GM15510 (cell line): ENCODE results near the gene ZBTB16.

ENCODE experiments used
- POLR2A ChIP-seq: IDR thresholded peaks from 3 replicates; pipeline ENCODE4 v1.6.1; 2011; ENCODE audit warnings: borderline replicate concordance; ENCODE audit not compliant: insufficient read length; ENCODE audit errors: extremely low read depth

The ZBTB16 gene

DNA sequence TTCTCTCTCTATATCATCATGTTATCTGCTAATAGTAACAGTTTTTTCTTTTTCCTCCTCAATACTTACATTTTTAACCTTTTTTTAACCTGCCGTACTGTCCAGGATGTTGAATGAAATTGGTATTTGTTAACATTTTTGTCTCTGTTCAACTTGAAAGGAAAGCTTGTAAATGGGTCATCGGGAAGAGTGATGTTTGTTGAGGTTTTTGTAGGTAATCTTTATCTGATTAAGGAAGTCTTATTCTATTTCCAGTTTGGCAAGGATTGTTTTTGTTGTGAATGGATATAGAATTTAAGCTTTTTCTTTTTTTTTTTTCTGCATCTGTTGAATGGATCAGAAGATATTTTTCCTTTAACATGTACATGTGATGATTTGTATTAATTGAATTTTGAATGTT is 228.6 kb downstream of the ZBTB16 start:
- TF ChIP-seq POLR2A, result no peak

DNA sequence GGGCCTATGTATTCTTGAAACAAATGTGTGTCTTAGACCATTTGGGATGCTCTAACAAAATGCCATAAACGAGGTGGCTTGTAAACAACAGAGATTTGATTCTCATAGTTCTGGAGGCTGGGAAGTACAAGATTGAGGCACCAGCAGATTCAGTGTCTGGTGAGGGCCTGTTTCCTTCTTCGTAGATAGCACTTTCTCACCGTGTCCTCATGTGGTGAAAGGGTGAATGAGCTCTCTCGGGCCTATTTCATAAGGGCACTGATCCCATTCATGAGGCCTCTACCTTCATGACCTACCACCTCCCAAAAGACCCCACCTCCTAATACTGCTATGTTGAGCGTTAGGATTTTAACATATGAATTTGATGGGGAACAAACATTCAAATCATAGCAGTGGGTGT is 230.3 kb downstream of the ZBTB16 start:
- no peak for TF ChIP-seq POLR2A

DNA sequence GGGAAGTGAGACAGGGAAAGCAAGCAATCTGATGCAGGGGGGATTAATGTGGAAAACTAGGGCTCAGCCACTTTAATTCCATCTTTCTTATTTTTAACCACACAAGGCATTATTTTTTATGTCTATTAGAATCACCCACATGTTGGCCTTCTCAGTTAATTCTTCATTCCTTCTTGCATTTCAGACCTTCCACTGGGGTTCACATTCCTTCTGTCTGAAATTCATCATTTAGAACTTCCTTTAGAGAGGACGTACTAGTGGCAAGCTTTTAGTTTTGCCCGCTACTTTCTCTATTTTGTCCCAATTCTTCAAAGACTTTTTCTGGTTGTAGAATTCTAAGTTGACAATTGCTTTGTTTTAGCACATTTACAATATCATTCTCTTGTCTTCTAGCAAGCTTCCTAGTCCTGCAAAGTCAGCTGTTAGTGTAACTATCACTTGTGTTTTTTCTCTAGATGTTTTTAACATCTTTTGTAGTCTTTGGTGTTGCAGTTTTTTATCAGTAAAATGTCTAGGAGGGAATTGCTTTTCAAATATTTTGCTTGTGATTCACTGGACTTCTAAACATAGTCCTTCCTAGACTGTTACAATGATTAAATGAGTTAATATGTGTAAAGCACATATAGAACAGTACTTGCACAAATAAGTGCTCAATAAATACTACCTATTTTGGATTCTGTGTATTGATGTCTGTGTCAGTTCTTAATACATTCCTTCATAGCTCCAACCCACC is 231.2 kb downstream of the ZBTB16 start:
- TF ChIP-seq POLR2A, result no peak

DNA sequence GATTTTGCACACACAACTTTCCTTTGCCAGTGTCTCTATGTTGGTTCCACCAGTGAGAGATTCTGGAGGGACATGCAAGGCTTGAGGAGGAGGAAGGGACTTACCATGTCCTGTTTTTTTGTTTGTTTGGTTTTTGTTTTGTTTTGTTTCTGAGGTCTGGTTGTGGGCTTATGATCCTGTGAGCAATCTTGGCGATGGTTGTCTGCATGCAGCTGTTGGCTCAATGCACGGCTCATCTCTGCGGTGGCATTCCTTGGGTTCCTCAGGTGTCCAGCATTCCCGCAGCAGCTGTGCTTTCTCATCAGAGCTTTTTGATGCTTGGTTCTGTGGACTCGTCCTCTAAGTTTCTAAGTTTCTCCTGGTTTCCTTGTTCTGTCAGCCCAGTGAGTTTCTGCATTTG is 231.9 kb downstream of the ZBTB16 start:
- TF ChIP-seq POLR2A, result no peak

DNA sequence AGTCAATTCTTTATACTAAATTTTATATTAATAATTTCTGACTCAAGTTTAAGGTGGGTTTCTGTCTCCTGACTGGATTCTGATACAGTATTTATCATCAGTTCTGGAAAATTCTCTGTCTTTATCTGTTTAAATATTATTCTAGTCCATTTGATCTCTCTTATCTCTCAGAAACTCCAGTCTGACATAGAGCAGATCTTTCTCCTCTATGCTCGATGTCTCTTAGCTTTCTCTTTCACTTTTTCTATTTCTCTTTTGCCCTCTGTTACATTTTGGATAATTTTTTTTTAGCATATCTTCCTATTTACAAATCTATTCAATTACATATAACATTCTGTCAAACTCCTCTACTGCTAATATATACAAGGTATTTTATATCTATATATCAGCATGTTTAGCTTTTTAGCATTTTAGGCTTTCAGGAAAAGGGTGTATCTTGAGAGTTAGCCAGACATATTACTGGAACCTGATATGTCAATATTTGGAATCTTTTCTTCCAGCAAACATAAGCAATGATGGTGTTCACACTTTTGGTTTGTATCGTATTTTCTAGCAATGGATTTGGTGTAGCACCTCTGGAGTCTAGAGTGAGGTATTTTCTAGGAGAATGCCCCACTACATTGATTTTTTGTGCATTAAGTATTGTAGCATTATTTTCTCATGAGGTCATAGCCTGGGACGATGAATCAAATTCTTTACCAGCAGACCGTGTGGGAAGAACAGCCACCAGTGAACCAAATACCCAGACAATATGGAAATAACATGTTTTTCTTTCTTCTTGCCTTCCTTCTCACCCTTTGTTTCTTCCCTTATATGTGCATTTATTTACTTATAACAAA is 232.6 kb downstream of the ZBTB16 start:
- TF ChIP-seq POLR2A, result no peak

DNA sequence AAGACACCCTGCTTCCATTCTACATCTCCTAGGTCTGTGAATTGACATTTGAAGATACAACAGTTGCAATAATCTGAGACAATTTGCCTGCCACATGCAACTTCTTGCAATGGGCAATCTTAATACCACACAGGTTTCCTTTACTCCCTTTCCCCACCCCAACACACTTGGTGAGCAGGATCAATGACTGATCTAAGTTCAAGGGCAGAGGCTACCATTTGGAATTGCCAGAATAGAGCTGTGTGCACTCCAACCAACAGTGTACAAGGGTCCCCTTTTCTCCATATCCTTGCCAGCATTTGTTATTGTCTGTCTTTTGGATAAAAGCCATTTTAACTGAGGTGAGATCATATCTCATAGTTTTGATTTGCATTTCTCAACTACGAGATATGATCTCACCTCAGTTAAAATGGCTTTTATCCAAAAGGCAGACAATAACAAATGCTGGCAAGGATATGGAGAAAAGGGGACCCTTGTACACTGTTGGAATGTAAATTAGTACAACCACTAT is 233.7 kb downstream of the ZBTB16 start:
- TF ChIP-seq POLR2A, result no peak

DNA sequence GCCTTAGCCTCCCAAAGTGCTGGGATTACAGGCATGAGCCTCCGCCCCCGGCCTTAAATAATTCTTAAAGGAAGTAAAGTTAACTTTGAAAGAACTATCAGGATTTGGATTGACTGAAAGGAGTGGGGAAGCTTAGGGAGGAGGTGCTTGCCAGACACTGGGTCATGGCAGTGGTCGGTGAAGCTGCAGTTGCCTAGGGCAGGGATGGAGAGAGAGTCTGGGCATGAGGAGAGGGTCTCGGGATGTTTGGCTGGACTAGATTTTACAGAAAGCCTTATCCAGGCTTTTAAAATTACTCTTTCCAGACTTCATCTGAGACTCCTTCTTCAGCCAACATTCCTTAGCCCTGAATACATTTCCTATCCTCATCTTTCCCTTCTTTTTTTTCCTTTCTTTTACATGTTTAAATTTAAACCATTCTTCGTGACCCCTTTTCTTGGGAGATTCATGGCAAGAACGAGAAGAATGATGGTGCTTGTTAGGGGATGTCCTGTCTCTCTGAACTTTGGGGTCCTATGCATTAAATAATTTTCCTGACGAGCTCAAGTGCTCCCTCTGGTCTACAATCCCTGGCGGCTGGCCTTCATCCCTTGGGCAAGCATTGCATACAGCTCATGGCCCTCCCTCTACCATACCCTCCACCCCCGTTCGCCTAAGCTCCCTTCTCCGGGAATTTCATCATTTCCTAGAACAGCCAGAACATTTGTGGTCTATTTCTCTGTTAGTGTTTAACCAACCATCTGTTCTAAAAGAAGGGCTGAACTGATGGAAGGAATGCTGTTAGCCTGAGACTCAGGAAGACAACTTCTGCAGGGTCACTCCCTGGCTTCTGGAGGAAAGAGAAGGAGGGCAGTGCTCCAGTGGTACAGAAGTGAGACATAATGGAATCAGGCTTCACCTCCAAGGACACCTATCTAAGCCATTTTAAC is 236.4 kb downstream of the ZBTB16 start, which contains the start of gene NNMT:
NNMT (plus strand) TSS at position 724 of the 929 bp plus-strand sequence; CDS start at position 882, 158 bp downstream.
- TF ChIP-seq POLR2A, result no peak

DNA sequence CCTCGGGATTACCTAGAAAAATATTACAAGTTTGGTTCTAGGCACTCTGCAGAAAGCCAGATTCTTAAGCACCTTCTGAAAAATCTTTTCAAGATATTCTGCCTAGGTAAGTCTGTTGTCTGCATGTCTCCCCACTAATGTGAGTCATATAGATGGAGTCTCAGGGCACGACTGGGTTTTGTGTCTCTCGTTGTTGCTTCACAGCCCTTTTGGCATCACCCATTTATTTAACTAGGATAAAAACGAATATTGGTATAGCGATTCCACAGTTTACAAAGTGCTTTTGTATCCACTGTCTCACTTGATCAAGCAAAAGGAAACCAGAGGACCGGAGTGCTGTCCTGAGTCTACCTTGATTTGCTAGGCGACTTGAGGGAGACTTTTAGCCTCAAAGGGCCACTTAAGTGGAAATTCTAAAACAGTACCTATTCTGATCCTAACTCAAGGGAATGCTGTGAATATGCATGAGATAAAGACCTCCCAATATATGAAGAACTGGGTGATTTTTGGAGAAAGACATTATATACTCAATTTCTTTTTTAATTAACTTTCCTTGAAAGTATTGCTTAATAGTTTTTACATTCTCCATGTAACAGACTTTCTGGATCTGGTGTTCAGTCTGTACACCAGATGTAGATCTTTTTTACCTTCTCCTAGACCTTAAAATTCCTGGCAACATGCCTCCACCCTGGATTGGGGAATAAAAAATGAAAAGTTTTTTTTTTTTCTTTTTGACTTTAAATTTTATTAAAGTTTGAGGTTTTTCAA is 237.3 kb downstream of the ZBTB16 start:
- no peak for TF ChIP-seq POLR2A

DNA sequence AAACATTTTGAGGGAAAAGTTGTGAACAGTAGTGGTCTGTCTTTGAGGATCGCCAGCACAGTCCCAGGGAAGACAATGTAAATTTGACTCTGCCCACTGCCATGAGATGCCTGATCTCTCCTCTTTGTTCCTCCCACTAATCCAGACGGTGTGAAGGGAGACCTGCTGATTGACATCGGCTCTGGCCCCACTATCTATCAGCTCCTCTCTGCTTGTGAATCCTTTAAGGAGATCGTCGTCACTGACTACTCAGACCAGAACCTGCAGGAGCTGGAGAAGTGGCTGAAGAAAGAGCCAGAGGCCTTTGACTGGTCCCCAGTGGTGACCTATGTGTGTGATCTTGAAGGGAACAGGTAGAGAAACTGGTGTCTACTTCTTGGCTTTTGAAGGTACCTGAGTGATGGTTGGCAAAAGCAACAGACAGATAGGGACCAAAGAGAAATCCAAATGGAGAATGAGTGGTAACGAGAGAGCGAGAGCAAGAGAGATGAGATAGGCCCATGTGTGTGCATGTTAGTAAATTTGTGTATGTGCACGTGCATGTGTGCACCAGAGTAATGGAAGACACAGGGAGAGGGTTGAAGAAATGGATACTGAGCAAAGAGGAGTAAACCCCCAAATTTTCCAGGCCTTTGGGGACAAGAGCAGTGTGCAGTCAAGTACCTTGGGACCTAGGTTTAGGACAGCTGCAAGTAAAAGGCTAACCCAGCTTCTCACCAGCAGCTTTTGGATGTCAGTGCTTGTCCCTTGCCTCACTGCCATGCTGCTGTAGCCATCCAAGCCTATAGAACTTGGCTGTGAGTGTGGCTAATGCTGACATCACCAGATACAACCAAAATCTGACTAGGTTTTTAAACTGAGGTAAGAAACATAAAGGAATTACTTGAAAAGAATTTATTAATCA is 238.5 kb downstream of the ZBTB16 start:
- no peak for TF ChIP-seq POLR2A

DNA sequence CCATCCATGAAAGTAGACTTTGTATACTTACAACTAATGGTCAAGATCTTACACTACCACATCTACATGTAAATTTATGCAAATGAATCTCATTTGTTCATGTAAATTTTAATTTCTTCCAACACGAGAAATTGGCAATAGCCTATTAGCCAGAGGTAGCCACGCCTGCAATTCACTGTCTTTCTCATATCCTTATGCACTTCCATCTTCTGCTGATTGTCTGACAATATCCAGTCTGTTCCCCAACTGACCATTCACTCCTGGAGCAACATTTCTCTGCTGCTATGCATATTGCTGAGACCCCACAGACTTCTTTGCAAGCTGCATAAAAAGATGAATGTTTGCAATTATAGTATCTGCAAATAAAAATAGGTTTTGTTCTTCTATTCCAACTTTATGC is 239.2 kb downstream of the ZBTB16 start:
- no peak for TF ChIP-seq POLR2A
